Lung (tissue), 12 donors: ENCODE results near the gene WDR48. TPM values are rescaled to one million over a fixed set of nuclear protein-coding genes. Genes with fewer than 3 reads are reported as not detected.
"Not testable (repeated sequence)": the region's sequence is repeated elsewhere in the genome, so short reads cannot be mapped to it uniquely, and the experiment has no call there.

Experiments used
- ATAC-seq: fragments of 200-7000 bp; cut with Tn5 transposase; one replicate; pipeline ENCODE4 v1.9.1; 2020; ENCODE audit warnings: moderate number of reproducible peaks; ENCODE audit not compliant: insufficient read depth, low FRiP score
- DNase-seq, 3 donors: peaks; one replicate each; pipeline ENCODE4 v3.0.0-alpha.2; 2013 to 2017
- H3K27ac ChIP-seq, 2 donors: one replicate each; pipeline ENCODE4 v1.5.1; 2013; ENCODE audit warnings: mild to moderate bottlenecking in 2 of 2, moderate library complexity in 2 of 2, control low read depth in 1 of 2, inconsistent platforms in 1 of 2, low read depth in 1 of 2, low read length in 1 of 2
- H3K27me3 ChIP-seq, 3 donors: one replicate each; pipeline ENCODE4 v1.5.1; 2013; ENCODE audit warnings: low read length in 2 of 3; ENCODE audit not compliant: control insufficient read depth in 3 of 3, insufficient read depth in 3 of 3
- H3K36me3 ChIP-seq, 4 donors: one replicate each; pipeline ENCODE4 v1.5.1; 2013; ENCODE audit warnings: low read length in 4 of 4, mild to moderate bottlenecking in 1 of 4, moderate library complexity in 1 of 4; ENCODE audit not compliant: control insufficient read depth in 4 of 4, insufficient read depth in 4 of 4
- H3K4me1 ChIP-seq, 5 donors: one replicate each; pipeline ENCODE4 v1.5.1; 2013; ENCODE audit warnings: low read length in 5 of 5, mild to moderate bottlenecking in 2 of 5, moderate library complexity in 1 of 5; ENCODE audit not compliant: control insufficient read depth in 5 of 5, insufficient read depth in 5 of 5
- H3K4me3 ChIP-seq: one replicate; pipeline ENCODE4 v1.5.1; 2013; ENCODE audit warnings: mild to moderate bottlenecking, control low read depth, moderate library complexity
- H3K9ac ChIP-seq, 2 donors: one replicate each; pipeline ENCODE4 v1.5.1; 2013; ENCODE audit warnings: low read length in 2 of 2, control low read depth in 1 of 2; ENCODE audit not compliant: insufficient read depth in 1 of 2
- H3K9me3 ChIP-seq, 4 donors: one replicate each; pipeline ENCODE4 v1.5.1; 2013; ENCODE audit warnings: low read length in 3 of 4, mild to moderate bottlenecking in 1 of 4, moderate library complexity in 1 of 4; ENCODE audit not compliant: control insufficient read depth in 4 of 4, insufficient read depth in 3 of 4
- CTCF ChIP-seq: IDR thresholded peaks from 2 replicates; pipeline ENCODE4 v1.5.1; 2012; ENCODE audit warnings: mild to moderate bottlenecking; ENCODE audit errors: control extremely low read depth, extremely low read depth
- WGBS, 2 donors: extraction: QIAGEN DNeasy Blood & Tissue Kit; methylation state at CpG; one replicate each; pipeline ENCODE4 v1.1.7; 2013; 5-methylcytosine and 5-hydroxymethylcytosine counted together
- polyA plus RNA-seq, 2 donors: library from polyadenylated mRNA; stranded (reverse); fragments of 200-250 nt; gene quantifications; one replicate each; pipeline ENCODE4 v1.2.1, GENCODE V29; 2013
- total RNA-seq, 2 donors: library from RNA; depleted of rRNA in 1 of 2; stranded (reverse); fragments of >200 nt in 1 of 2; gene quantifications; one replicate each; pipeline ENCODE4 v1.2.1, GENCODE V29; 2014 to 2021
- donor health status: control.
- donor health status: control.
- donor health status: Bipolar disorder and iron deficiency.
- donor health status: healthy.
- donor health status: DM: yes; HTN: yes; CAD: no.

Gene WDR48
- total and polyA plus RNA-seq, 4 donors, result 8.8 to 58.8 (median 18.8) TPM

GRCh38 chr3:39053696-39054095 is 1.9 kb downstream of the WDR48 start:
- Histone ChIP-seq H3K27ac (no peak overlapping the region), H3K27me3 (no peaks in the 10 kb centered on the region), H3K9me3 (no peaks in the 10 kb centered on the region), H3K4me3 (no peak overlapping the region), H3K4me1 (peaks cover 2 to 11% (median 7%) of the 10 kb centered on the region in 5 donors), H3K9ac (no peak overlapping the region), H3K36me3 (peaks cover 0 to 4% (median 0%) of the 10 kb centered on the region in 4 donors)
- no peak for TF ChIP-seq CTCF
- ATAC-seq (no peak), DNase-seq (no peak)
- 86 to 94% methylated on average over 2 of the region's 2 CpGs for WGBS, 2 donors

- H3K27ac ChIP-seq, result no peak overlapping the region
- ATAC-seq (no peak), DNase-seq (no peak)
- no peaks in the 10 kb centered on the region for H3K27me3 ChIP-seq
- peaks cover 2 to 11% (median 7%) of the 10 kb centered on the region in 5 donors for H3K4me1 ChIP-seq
- peaks cover 0 to 4% (median 0%) of the 10 kb centered on the region in 4 donors for H3K36me3 ChIP-seq
- H3K4me3 ChIP-seq, result no peak overlapping the region
- no peak for TF ChIP-seq CTCF
- H3K9ac ChIP-seq, result no peak overlapping the region
- WGBS, 2 donors, result 89 to 97% methylated on average over 3 of the region's 3 CpGs
- no peaks in the 10 kb centered on the region for H3K9me3 ChIP-seq
Measured at GRCh38 chr3:39056151-39056550, 4.3 kb downstream of the WDR48 start.

GRCh38 chr3:39061228-39061627 is 9.4 kb downstream of the WDR48 start:
- 83 to 98% methylated on average over 2 of the region's 2 CpGs for WGBS, 2 donors
- not testable (repeated sequence) for DNase-seq, ATAC-seq, H3K9me3 ChIP-seq, H3K27me3 ChIP-seq, H3K9ac ChIP-seq, H3K36me3 ChIP-seq, H3K27ac ChIP-seq, H3K4me1 ChIP-seq, H3K4me3 ChIP-seq

GRCh38 chr3:39062180-39062579 is 10.4 kb downstream of the WDR48 start:
- H3K36me3 ChIP-seq, result peaks cover 0 to 13% (median 6%) of the 10 kb centered on the region in 4 donors
- no peak overlapping the region for H3K27ac ChIP-seq
- no peaks in the 10 kb centered on the region for H3K4me1 ChIP-seq
- no peak overlapping the region for H3K4me3 ChIP-seq
- WGBS, 2 donors, result 71 to 77% methylated on average over 1 of the region's 1 CpG
- no peaks in the 10 kb centered on the region for H3K27me3 ChIP-seq
- TF ChIP-seq CTCF, result no peak
- no peak overlapping the region for H3K9ac ChIP-seq
- ATAC-seq (no peak), DNase-seq (no peak)
- no peaks in the 10 kb centered on the region for H3K9me3 ChIP-seq
